K562 (cell line): ENCODE data around the gene PSMA2. TPM values are rescaled to one million over a fixed set of nuclear protein-coding genes. Genes with fewer than 3 reads are reported as not detected.
A peak's percentile ranks its signal among the peaks of the same experiment; 100 is the strongest.

ENCODE experiments used
- CBFA2T2 ChIP-seq: fragments of 450-650 bp; conservative IDR thresholded peaks from 2 replicates; pipeline ENCODE4 v1.6.1; 2017; ENCODE audit warnings: mild to moderate bottlenecking
- CUX1 ChIP-seq: fragments of 200-800 bp; sonication (Bioruptor generic); IDR thresholded peaks from 2 replicates; pipeline ENCODE4 v1.6.1; 2016; ENCODE audit warnings: missing genetic modification characterization, missing compliant biosample characterization
- GATAD2A ChIP-seq: fragments of 450-650 bp; IDR thresholded peaks from 2 replicates; pipeline ENCODE4 v1.6.1; 2017
- HMBOX1 ChIP-seq: sonication (generic); IDR thresholded peaks from 2 replicates; pipeline ENCODE4 v1.6.1; 2016
- JUND ChIP-seq, 2 experiments: IDR thresholded peaks; 2 replicates in 1 of 2; 3 replicates in 1 of 2; pipeline ENCODE4 v1.6.1; 2011; ENCODE audit warnings: borderline replicate concordance in 2 of 2, low read depth in 2 of 2, low read length in 2 of 2, improper control_type of control experiment in 1 of 2, missing biosample characterization in 1 of 2, missing genetic modification characterization in 1 of 2, missing genetic modification reagents in 1 of 2
- MEF2D ChIP-seq: conservative IDR thresholded peaks from 2 replicates; pipeline ENCODE4 v1.6.1; 2016; ENCODE audit warnings: low read depth, missing genetic modification characterization, missing compliant biosample characterization
- PBX2 ChIP-seq, 2 experiments: IDR thresholded peaks in 1 of 2; conservative IDR thresholded peaks in 1 of 2; 2 replicates each; pipeline ENCODE4 v1.6.1; 2016; ENCODE audit warnings: low read depth in 2 of 2, mild to moderate bottlenecking in 1 of 2, missing compliant biosample characterization in 1 of 2, missing genetic modification characterization in 1 of 2, moderate library complexity in 1 of 2
- PHB ChIP-seq: fragments of 250-450 bp; sonication (Bioruptor Pico); IDR thresholded peaks from 2 replicates; pipeline ENCODE4 v1.5.0; 2021
- SMC3 ChIP-seq: conservative IDR thresholded peaks from 2 replicates; pipeline ENCODE4 v1.6.1; 2011; ENCODE audit warnings: low read depth, low read length, improper control_type of control experiment; ENCODE audit not compliant: insufficient read depth
- SPI1 ChIP-seq: IDR thresholded peaks from 2 replicates; pipeline ENCODE4 v1.6.1; 2011; ENCODE audit warnings: low read depth, low read length, control low read depth, borderline replicate concordance
- SREBF1 ChIP-seq: fragments of 150-350 bp; IDR thresholded peaks from 2 replicates; pipeline ENCODE4 v1.6.1; 2014; ENCODE audit warnings: antibody characterized with exemption, low read depth, low read length, borderline replicate concordance
- TCF7 ChIP-seq: sonication (generic); IDR thresholded peaks from 2 replicates; pipeline ENCODE4 v1.6.1; 2016; ENCODE audit warnings: antibody characterized with exemption, borderline replicate concordance
- VEZF1 ChIP-seq: fragments of 200-800 bp; sonication (Bioruptor generic); IDR thresholded peaks from 2 replicates; pipeline ENCODE4 v1.6.1; 2017; ENCODE audit warnings: missing genetic modification characterization, missing compliant biosample characterization
- ZNF143 ChIP-seq: sonication (generic); formaldehyde crosslinking; IDR thresholded peaks from 2 replicates; pipeline ENCODE4 v1.9.0; 2022; ENCODE audit warnings: mild to moderate bottlenecking, missing genetic modification reagents
- ZNF282 ChIP-seq: sonication (generic); formaldehyde crosslinking; IDR thresholded peaks from 2 replicates; pipeline ENCODE4 v1.8.1; 2023; ENCODE audit warnings: missing genetic modification reagents
- ZNF75A ChIP-seq: fragments of 450-650 bp; formaldehyde crosslinking; IDR thresholded peaks from 2 replicates; pipeline ENCODE4 v1.4.0; 2020; ENCODE audit warnings: mild to moderate bottlenecking
- polyA plus RNA-seq, 8 experiments: library from polyadenylated mRNA; depleted of rRNA in 4 of 8; stranded (reverse) in 5 of 8; unstranded in 3 of 8; fragments of >200 nt; fragmentation: Nextera tagmentation in 2 of 8; fragmentation: Illumina TruSeq in 1 of 8; extraction: Ambion mirVana in 2 of 8; extraction: Trizol in 1 of 8; gene quantifications; 2 replicates each; pipeline versions ENCODE4 v1.2.1 to v1.2.3, GENCODE V29; 2011 to 2014; ENCODE audit warnings: inconsistent platforms in 1 of 8, missing spikeins in 1 of 8
- total RNA-seq, 7 experiments: library from RNA; depleted of rRNA in 6 of 7; stranded (reverse); fragments of >200 nt in 6 of 7; fragmentation: Illumina TruSeq in 2 of 7; extraction: Trizol in 2 of 7; gene quantifications; 2 replicates each; pipeline versions ENCODE4 v1.2.1 to v1.2.3, GENCODE V29; 2011 to 2021; ENCODE audit warnings: low replicate concordance in 1 of 7

Gene PSMA2
- total and polyA plus RNA-seq, 9 of the 15 experiments (the other 6 are each of a cell fraction or from before 2014, with no cell fraction given), result 91.7 to 1,070 (median 213) TPM

GRCh38 chr7:42931834-42932651 is at the start of gene PSMA2, which contains the start of gene MRPL32 (continued):
- TF ChIP-seq VEZF1 (CRISPR knock-in tag) (no peak), GATAD2A (no peak), JUND (IDR thresholded peaks at IDR 0.05; ENCODE audit: borderline replicate concordance, low read depth, low read length) (peak; percentile 47; the same call in 1 of the 2 replicates), JUND (tag; IDR thresholded peaks at IDR 0.05; ENCODE audit: borderline replicate concordance, low read depth, low read length) (0 out of 3 replicates have a peak, but pooled peaks have one; percentile 7), CUX1 (CRISPR knock-in tag) (no peak), ZNF143 (CRISPR knock-in tag) (peak; percentile 94), CBFA2T2 (no peak), ZNF282 (CRISPR knock-in tag) (no peak), HMBOX1 (no peak), SMC3 (no peak), MEF2D (tag) (no peak), TCF7 (0 out of 2 replicates have a peak, but pooled peaks have one; percentile 25), PHB (CRISPR knock-in tag) (no peak), SREBF1 (no peak), PBX2 (CRISPR knock-in tag; IDR thresholded peaks at IDR 0.05; ENCODE audit: low read depth) (no peak), PBX2 (tag; conservative IDR thresholded peaks at IDR 0.05; ENCODE audit: low read depth) (no peak), SPI1 (no peak), ZNF75A (CRISPR knock-in tag) (no peak)
